D721Med (cell line): Measurements from ENCODE around the gene NARF.
"Not testable (repeated sequence)": the region's sequence is repeated elsewhere in the genome, so short reads cannot be mapped to it uniquely, and the experiment has no call there.

Experiments used
- DNase-seq: peaks from one replicate; pipeline ENCODE4 v3.0.0; 2011; ENCODE audit warnings: low spot score; ENCODE audit not compliant: insufficient read length
- FAIRE-seq: peaks from 2 replicates; lab custom pipeline; 2011; peaks lifted over from hg19 to GRCh38; lab: Jason Lieb, UNC
- CTCF ChIP-seq: IDR thresholded peaks from 2 replicates; pipeline ENCODE4 v1.5.1; 2012; ENCODE audit warnings: mild to moderate bottlenecking, control low read depth; ENCODE audit not compliant: insufficient read depth; ENCODE audit errors: missing control alignments

NARF gene

GRCh38 chr17:82529914-82530300 is 71.4 kb downstream of the NARF start:
- no peak for TF ChIP-seq CTCF
- FAIRE-seq = no peak

GRCh38 chr17:82531431-82531881 is 72.9 kb downstream of the NARF start:
- no peak for FAIRE-seq
- DNase-seq = no peak
- TF ChIP-seq CTCF = no peak

More at GRCh38 chr17:82529914-82530300, 71.4 kb downstream of the NARF start:
- no peak for DNase-seq

- TF ChIP-seq CTCF = no peak
- DNase-seq = no peak
- FAIRE-seq = no peak
Observed at GRCh38 chr17:82534401-82534812, 75.9 kb downstream of the NARF start.

- TF ChIP-seq CTCF = no peak
- FAIRE-seq = no peak
- DNase-seq = no peak
Observed at GRCh38 chr17:82536512-82537201, 78.1 kb downstream of the NARF start.

GRCh38 chr17:82537228-82537627 is 78.7 kb downstream of the NARF start:
- DNase-seq, FAIRE-seq: not testable (repeated sequence)

GRCh38 chr17:82539076-82539475 is 80.5 kb downstream of the NARF start:
- not testable (repeated sequence) for FAIRE-seq, DNase-seq
